ENCODE measurements around the gene ZNF446.
A peak's percentile ranks its signal among the peaks of the same experiment; 100 is the strongest.
"Not testable (repeated sequence)": the region's sequence is repeated elsewhere in the genome, so short reads cannot be mapped to it uniquely, and the experiment has no call there.

ZNF446 gene

GRCh38 chr19:58470837-58471543 lies 5.2 kb upstream of the ZNF446 start:
- not testable (repeated sequence) for DNase-seq

GRCh38 chr19:58471736-58472135 lies 4.4 kb upstream of the ZNF446 start:
- no peak for DNase-seq

GRCh38 chr19:58473775-58474174 lies 2.4 kb upstream of the ZNF446 start:
- no peak for DNase-seq

GRCh38 chr19:58474291-58474996 lies 1.7 kb upstream of the ZNF446 start:
- no peak for DNase-seq

- DNase-seq = no peak
Observed at GRCh38 chr19:58474997-58475713, 997 bp upstream of the ZNF446 start.

- DNase-seq = no peak
Observed at GRCh38 chr19:58476498-58477015, 405 bp downstream of the ZNF446 start.

GRCh38 chr19:58477130-58477529 lies 978 bp downstream of the ZNF446 start:
- no peak for DNase-seq

GRCh38 chr19:58477871-58478270 lies 1.7 kb downstream of the ZNF446 start:
- no peak for DNase-seq

GRCh38 chr19:58479303-58479702 lies 3.2 kb downstream of the ZNF446 start:
- no peak for DNase-seq

GRCh38 chr19:58479736-58480480 lies 3.8 kb downstream of the ZNF446 start:
- DNase-seq = no peak

- no peak for DNase-seq
Observed at GRCh38 chr19:58480481-58480830, 4.3 kb downstream of the ZNF446 start.

GRCh38 chr19:58480831-58481230 lies 4.7 kb downstream of the ZNF446 start:
- no peak for DNase-seq

- no peak for DNase-seq
Observed at GRCh38 chr19:58482372-58482771, 6.2 kb downstream of the ZNF446 start.

GRCh38 chr19:58483776-58484175 lies 7.6 kb downstream of the ZNF446 start:
- no peak for DNase-seq

- not testable (repeated sequence) for DNase-seq
Observed at GRCh38 chr19:58484349-58484748, 8.2 kb downstream of the ZNF446 start.

- DNase-seq = no peak
Observed at GRCh38 chr19:58491393-58491792, 15.2 kb downstream of the ZNF446 start.

- no peak for DNase-seq
Observed at GRCh38 chr19:58492265-58492664, 16.1 kb downstream of the ZNF446 start.

- DNase-seq = no peak
Observed at GRCh38 chr19:58497634-58498170, 21.6 kb downstream of the ZNF446 start.

GRCh38 chr19:58498316-58499020 lies 22.3 kb downstream of the ZNF446 start:
- DNase-seq = no peak

GRCh38 chr19:58499021-58499927 lies 23.1 kb downstream of the ZNF446 start:
- peak; percentile 98 for DNase-seq

GRCh38 chr19:58500242-58500641 lies 24.1 kb downstream of the ZNF446 start:
- DNase-seq = no peak

Measured in CD4-positive, alpha-beta T cell treated with Interleukin-15 for 1 hour (primary cell).